Left ventricle myocardium superior (tissue), 1 donor: ENCODE data around the gene MAP2K1. TPM values are rescaled to one million over a fixed set of nuclear protein-coding genes. Genes with fewer than 3 reads are reported as not detected.

Experiments used
- ATAC-seq: fragments of 200-7000 bp; cut with Tn5 transposase; one replicate; pipeline ENCODE4 v1.9.1; 2020; ENCODE audit warnings: mild to moderate bottlenecking, moderate library complexity
- DNase-seq: peaks from one replicate; pipeline ENCODE4 v3.0.0-alpha.2; 2020
- intact Hi-C: fragments of 100-400 bp; cut with micrococcal nuclease; formaldehyde crosslinking; loops from one replicate; pipeline ENCODE4 v1.11.0; 2022
- microRNA-seq: library from miRNA; unstranded; fragments of <30 nt; microRNA quantifications from one replicate; pipeline ENCODE4 v1.2.0, GENCODE V29; 2020; ENCODE audit warnings: borderline number of aligned reads
- total RNA-seq: library from RNA; stranded (reverse); fragmentation: NEBNext Ultra II Directional; extraction: Animal tissue kit (Norgen Biotek cat#: 25700); gene quantifications from one replicate; pipeline ENCODE4 v1.2.1, GENCODE V29; 2021
- donor health status: DM: no; HTN: yes; CAD: no; lungs with severe emphysema.

Gene MAP2K1
- total RNA-seq, 1 donor from 2014 or later: 40.4 TPM

DNA sequence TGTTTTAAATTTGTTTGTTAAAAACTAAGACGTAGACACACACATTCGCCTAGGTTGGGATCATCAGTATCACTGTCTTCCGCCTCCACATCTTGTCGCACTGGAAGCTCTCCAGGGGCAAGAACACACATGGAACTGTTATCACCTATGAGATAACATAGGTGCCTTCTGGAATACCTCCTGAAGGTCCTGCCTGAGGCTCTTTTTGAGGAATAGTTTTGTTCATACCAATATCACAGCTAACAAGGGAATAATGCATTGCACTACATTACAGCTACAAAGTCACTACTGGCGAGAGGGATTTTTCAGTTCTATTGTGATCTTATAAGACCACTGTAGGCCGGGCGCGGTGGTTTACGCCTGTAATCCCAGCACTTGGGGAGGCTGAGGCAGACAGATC is 148.3 kb downstream of the MAP2K1 start:
- intact Hi-C loops: no loop called here
- ATAC-seq (no peak), DNase-seq (no peak)

Small RNA genes within 50 kb of the gene (microRNA-seq; reads per million reads assigned to microRNA genes)
- gene MIR4512: not detected

Other genes starting within 250 kb of the MAP2K1 start
- gene MEGF11, start 133.2 kb upstream of the MAP2K1 start, total RNA-seq: not detected
- 44.6 TPM for gene DIS3L, start 93.3 kb upstream of the MAP2K1 start, total RNA-seq
- gene TIPIN, start 30.2 kb upstream of the MAP2K1 start, total RNA-seq: 4.0 TPM
- gene SNAPC5, start 110.8 kb downstream of the MAP2K1 start, total RNA-seq: 39.2 TPM
- gene RPL4, start 117.9 kb downstream of the MAP2K1 start, total RNA-seq: 1,305 TPM
- 1.8 TPM for gene ZWILCH, start 118.4 kb downstream of the MAP2K1 start, total RNA-seq
- gene LCTL, start 179.1 kb downstream of the MAP2K1 start, total RNA-seq: not detected